HepG2 (cell line): ENCODE results near the gene AJUBA. TPM values are rescaled to one million over a fixed set of nuclear protein-coding genes. Genes with fewer than 3 reads are reported as not detected.

ENCODE experiments used
- ATAC-seq: fragments of 200-7000 bp; cut with Tn5 transposase; 3 replicates; pipeline ENCODE4 v1.9.1; 2020; ENCODE audit warnings: mild to moderate bottlenecking, moderate library complexity
- BruUV-seq: library from RNA; stranded (reverse); fragments of 400-500 nt; replicated peaks from 2 replicates; lab custom pipeline; 2021; lab: Mats Ljungman, UMichigan
- CTCF ChIA-PET: fragments of 300-600 bp; formaldehyde crosslinking; extraction: SDS; loops from one replicate; lab custom pipeline; 2021; ENCODE audit warnings: low total read pairs, inconsistent platforms, low intra/inter-chr PET ratio; lab: Yijun Ruan, JAX
- POLR2A ChIA-PET: fragments of 350-600 bp; sonication (Branson Sonifier 250); formaldehyde crosslinking; loops from one replicate; lab custom pipeline; 2020; ENCODE audit warnings: antibody characterized with exemption, inconsistent platforms; lab: Yijun Ruan, JAX
- DNase-seq: peaks from one replicate; pipeline ENCODE4 v3.0.0-alpha.2; 2015; ENCODE audit warnings: low spot score
- FAIRE-seq: peaks from 3 replicates; lab custom pipeline; 2011; peaks lifted over from hg19 to GRCh38; lab: Jason Lieb, UNC
- H2AFZ ChIP-seq: one replicate; pipeline ENCODE4 v1.6.1; 2011; ENCODE audit warnings: low read length, inconsistent platforms
- H3K27ac ChIP-seq: fragments of 300-600 bp; 3 replicates; pipeline ENCODE4 v1.8.0; 2011; ENCODE audit warnings: mixed run types, mild to moderate bottlenecking, mixed read lengths, low read length, inconsistent platforms; ENCODE audit not compliant: insufficient read depth; ENCODE audit errors: extremely low read length
- H3K27me3 ChIP-seq, 2 experiments: fragments of 200-600 bp in 1 of 2; 2 replicates in 1 of 2; 3 replicates in 1 of 2; pipeline versions ENCODE4 v1.6.0 to v1.8.0; 2011; ENCODE audit warnings: low read length in 2 of 2, mild to moderate bottlenecking in 2 of 2, moderate library complexity in 2 of 2, inconsistent platforms in 1 of 2; ENCODE audit not compliant: insufficient read depth in 2 of 2, control insufficient read depth in 1 of 2
- H3K36me3 ChIP-seq, 2 experiments: fragments of 200-600 bp in 1 of 2; replicated peaks in 1 of 2; 2 replicates in 1 of 2; 3 replicates in 1 of 2; pipeline versions ENCODE4 v1.5.1 to v1.8.0; 2011; ENCODE audit warnings: low read length in 2 of 2, inconsistent platforms in 1 of 2; ENCODE audit not compliant: insufficient read depth in 2 of 2, control insufficient read depth in 1 of 2
- H3K4me1 ChIP-seq: 2 replicates; pipeline ENCODE4 v1.5.1; 2012; ENCODE audit warnings: low read length, inconsistent platforms; ENCODE audit not compliant: insufficient read depth
- H3K4me2 ChIP-seq: 2 replicates; pipeline ENCODE4 v1.6.0; 2011; ENCODE audit warnings: low read depth, low read length, inconsistent platforms
- H3K4me3 ChIP-seq, 3 experiments: fragments of 200-600 bp in 1 of 3; sonication (generic), shearing (Covaris generic) in 1 of 3; replicated peaks in 1 of 3; 2 replicates each; pipeline ENCODE4 v1.5.1; 2011 to 2016; ENCODE audit warnings: low read length in 3 of 3, inconsistent platforms in 2 of 3, low read depth in 2 of 3, mild to moderate bottlenecking in 2 of 3, control low read depth in 1 of 3, mixed read lengths in 1 of 3; ENCODE audit not compliant: insufficient read depth in 1 of 3
- H3K79me2 ChIP-seq: one replicate; pipeline ENCODE4 v1.6.1; 2011; ENCODE audit warnings: low read length, inconsistent platforms; ENCODE audit not compliant: insufficient read depth
- H3K9ac ChIP-seq: 2 replicates; pipeline ENCODE4 v1.6.0; 2011; ENCODE audit warnings: mild to moderate bottlenecking, low read depth, low read length, inconsistent platforms; ENCODE audit not compliant: insufficient read depth
- H3K9me3 ChIP-seq: 2 replicates; pipeline ENCODE4 v1.5.1; 2012; ENCODE audit warnings: mild to moderate bottlenecking, low read length
- H4K20me1 ChIP-seq: 2 replicates; pipeline ENCODE4 v1.6.0; 2011; ENCODE audit warnings: inconsistent platforms, mild to moderate bottlenecking, low read length, moderate library complexity; ENCODE audit not compliant: insufficient read depth
- CHD4 ChIP-seq: fragments of 200-600 bp; sonication (generic); IDR thresholded peaks from 2 replicates; pipeline ENCODE4 v1.7.0; 2017; ENCODE audit warnings: mild to moderate bottlenecking, low read length, borderline replicate concordance
- EHMT2 ChIP-seq: fragments of 200-600 bp; sonication (generic); IDR thresholded peaks from 2 replicates; pipeline ENCODE4 v1.7.0; 2017; ENCODE audit warnings: antibody characterized with exemption, low read depth, low read length, borderline replicate concordance
- EP300 ChIP-seq, 3 experiments: sonication (generic) in 1 of 3; formaldehyde crosslinking in 1 of 3; IDR thresholded peaks; 2 replicates each; pipeline versions ENCODE4 v1.5.1 to v1.6.1; 2011 to 2020; ENCODE audit warnings: low read depth in 2 of 3, low read length in 2 of 3, borderline replicate concordance in 1 of 3, improper control_type of control experiment in 1 of 3, mild to moderate bottlenecking in 1 of 3, missing genetic modification reagents in 1 of 3, moderate library complexity in 1 of 3
- GATAD2A ChIP-seq: IDR thresholded peaks from 2 replicates; pipeline ENCODE4 v1.6.1; 2016
- JUNB ChIP-seq: sonication (generic); formaldehyde crosslinking; IDR thresholded peaks from 2 replicates; pipeline ENCODE4 v1.8.0; 2022; ENCODE audit warnings: missing genetic modification reagents, mild to moderate bottlenecking, borderline replicate concordance
- LCORL ChIP-seq, 2 experiments: fragments of 450-650 bp in 1 of 2; sonication (generic) in 1 of 2; formaldehyde crosslinking in 1 of 2; IDR thresholded peaks; 2 replicates each; pipeline versions ENCODE4 v1.5.0 to v1.6.1; 2017 to 2020; ENCODE audit warnings: antibody characterized with exemption in 1 of 2, missing genetic modification reagents in 1 of 2
- NFKB2 ChIP-seq: sonication (generic); formaldehyde crosslinking; IDR thresholded peaks from 2 replicates; pipeline ENCODE4 v1.4.0; 2020; ENCODE audit warnings: missing genetic modification reagents, borderline replicate concordance
- POGZ ChIP-seq: sonication (generic); formaldehyde crosslinking; IDR thresholded peaks from 2 replicates; pipeline ENCODE4 v1.4.0; 2020; ENCODE audit warnings: mild to moderate bottlenecking, missing genetic modification reagents
- SMYD3 ChIP-seq: sonication (generic); formaldehyde crosslinking; IDR thresholded peaks from 2 replicates; pipeline ENCODE4 v1.8.1; 2023; ENCODE audit warnings: mild to moderate bottlenecking, missing genetic modification reagents
- SSRP1 ChIP-seq: IDR thresholded peaks from 2 replicates; pipeline ENCODE4 v1.6.1; 2016; ENCODE audit warnings: control low read depth
- TAF1 ChIP-seq: sonication (generic); formaldehyde crosslinking; IDR thresholded peaks from 2 replicates; pipeline ENCODE4 v1.4.0; 2020; ENCODE audit warnings: missing genetic modification reagents
- TBL1XR1 ChIP-seq: fragments of 150-350 bp; IDR thresholded peaks from 2 replicates; pipeline ENCODE4 v1.6.1; 2014; ENCODE audit warnings: borderline replicate concordance, low read length; ENCODE audit not compliant: partially characterized antibody
- ZNF160 ChIP-seq: sonication (generic); formaldehyde crosslinking; IDR thresholded peaks from 2 replicates; pipeline ENCODE4 v1.8.0; 2022; ENCODE audit warnings: mild to moderate bottlenecking, inconsistent platforms, missing genetic modification reagents
- WGBS: methylation state at CpG from one replicate; pipeline ENCODE4 v1.1.6; 2017; ENCODE audit warnings: low lambda C conversion rate; 5-methylcytosine and 5-hydroxymethylcytosine counted together
- in situ Hi-C: cut with HindIII; loops from 2 replicates; pipeline ENCODE4 v1.10.0; 2017; ENCODE audit warnings: low pct_unique_long_range_greater_than_20kb; ENCODE audit not compliant: extremely low pct_ligation_motif_present
- intact Hi-C: fragments of 100-400 bp; cut with micrococcal nuclease; formaldehyde crosslinking; loops from one replicate; pipeline ENCODE4 v1.10.0; 2022; ENCODE audit not compliant: unreplicated experiment
- polyA plus RNA-seq, 8 experiments: library from polyadenylated mRNA; depleted of rRNA in 3 of 8; stranded (reverse) in 7 of 8; unstranded in 1 of 8; fragments of >200 nt; fragmentation: Illumina TruSeq in 4 of 8; extraction: Trizol in 4 of 8; gene quantifications; 2 replicates each; pipeline versions ENCODE4 v1.2.1 to v1.2.3, GENCODE V29; 2011 to 2016; ENCODE audit warnings: low read depth in 4 of 8, missing spikeins in 1 of 8, mixed read lengths in 1 of 8; ENCODE audit not compliant: insufficient read depth in 1 of 8
- total RNA-seq, 5 experiments: library from RNA; depleted of rRNA; stranded (reverse); fragments of >200 nt; fragmentation: Illumina TruSeq; extraction: Trizol; gene quantifications; 2 replicates each; pipeline ENCODE4 v1.2.3, GENCODE V29; 2016; ENCODE audit warnings: low read depth in 1 of 5
- TF ChIP-seq, protein P1 (sequence below): sonication (generic); formaldehyde crosslinking; IDR thresholded peaks from 2 replicates; pipeline ENCODE4 v1.5.0; 2020; ENCODE audit warnings: missing genetic modification reagents
- TF ChIP-seq, protein P2 (sequence below): IDR thresholded peaks from 2 replicates; pipeline ENCODE4 v1.6.1; 2016; ENCODE audit warnings: low read depth
- TF ChIP-seq, protein P3 (sequence below): sonication (generic); formaldehyde crosslinking; IDR thresholded peaks from 2 replicates; pipeline ENCODE4 v1.4.0; 2020; ENCODE audit warnings: missing genetic modification reagents, mild to moderate bottlenecking, borderline replicate concordance

The AJUBA gene
- total and polyA plus RNA-seq, 2 of the 13 experiments (the other 11 are each of a cell fraction or from before 2014, with no cell fraction given): 157 to 241 TPM

DNA sequence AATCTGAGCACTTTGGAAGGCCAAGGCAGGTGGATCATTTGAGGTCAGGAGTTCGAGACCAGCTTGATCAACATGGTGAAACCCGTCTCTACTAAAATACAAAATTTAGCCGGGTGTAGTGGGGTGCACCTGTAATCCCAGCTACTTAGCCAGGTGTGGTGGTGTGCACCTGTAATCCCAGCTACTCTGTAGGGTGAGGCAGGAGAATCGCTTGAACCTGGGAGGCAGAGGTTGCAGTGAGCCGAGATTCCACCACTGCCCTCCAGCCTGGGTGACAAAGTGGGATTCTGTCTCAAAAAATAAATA lies 31.4 kb upstream of the AJUBA start (continued):
- TF ChIP-seq CHD4: 0 out of 2 replicates have a peak, but pooled peaks have one; percentile 54
- TF ChIP-seq, all 625 proteins: peak for 12; not testable (repeated sequence) for 613

DNA sequence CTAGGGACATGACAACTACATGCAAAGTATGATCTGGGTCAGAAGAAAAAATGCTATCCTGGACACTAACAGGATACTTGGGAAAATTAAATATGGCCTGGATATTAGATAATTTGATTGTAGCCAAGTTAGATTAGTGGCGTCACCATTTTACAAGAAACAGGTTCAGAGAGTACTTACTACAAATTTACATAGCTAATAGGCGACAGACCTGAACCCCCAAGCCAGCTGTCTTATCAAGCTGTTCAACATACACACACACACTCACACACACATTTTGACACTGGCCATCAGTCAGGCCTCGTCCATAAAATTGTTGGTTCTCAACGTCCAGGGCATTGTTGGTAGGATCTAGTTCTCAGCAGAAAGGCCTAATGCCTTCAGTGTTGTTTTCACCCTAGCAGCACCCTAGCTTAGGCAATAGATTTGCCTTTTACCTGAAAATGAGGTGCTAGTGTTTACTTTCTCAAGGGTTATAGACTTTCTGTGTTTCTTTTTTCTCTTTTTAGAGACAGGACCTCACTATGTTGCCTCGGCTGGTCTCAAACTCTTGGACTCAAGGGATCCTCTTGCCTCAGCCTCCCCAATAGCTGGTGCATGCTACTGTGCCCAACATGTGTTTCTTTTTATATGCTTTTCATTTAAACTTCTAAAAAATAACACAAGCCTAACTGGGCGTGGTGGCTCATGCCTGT lies 30.9 kb upstream of the AJUBA start:
- no peaks in the 10 kb centered on the region for H3K79me2 ChIP-seq
- no peak overlapping the region for H3K9ac ChIP-seq
- no peaks in the 10 kb centered on the region for H3K9me3 ChIP-seq
- 16% methylated on average over 6 of the region's 6 CpGs for WGBS
- no TSS peak for BruUV-seq
- peak; percentile 20 for ATAC-seq
- H4K20me1 ChIP-seq: no peaks in the 10 kb centered on the region
- no peak overlapping the region for H3K4me3 ChIP-seq
- H3K36me3 ChIP-seq: no peaks in the 10 kb centered on the region
- FAIRE-seq: no peak
- peak overlapping the region; percentile 96 for H2AFZ ChIP-seq
- CTCF ChIA-PET: no interaction called here
- no peak for DNase-seq
- peaks cover 39% of the 10 kb centered on the region for H3K4me1 ChIP-seq
- no peak overlapping the region for H3K27ac ChIP-seq
- intact Hi-C loops (no loop called here), in situ Hi-C loops (no loop called here)
- H3K27me3 ChIP-seq: no peaks in the 10 kb centered on the region; a peak in 1 of 5 replicates
- POLR2A ChIA-PET: interaction anchor here (1.0 to 3.7 kb wide), 9 partner anchors 9 to 84 kb away, joined by 3 to 17 read pairs (median 5); partner anchors contain the start of genes ACIN1, C14orf119, CDH24 and PRMT5
- peak overlapping the region; percentile 44 for H3K4me2 ChIP-seq
- TF ChIP-seq, protein P1, sequence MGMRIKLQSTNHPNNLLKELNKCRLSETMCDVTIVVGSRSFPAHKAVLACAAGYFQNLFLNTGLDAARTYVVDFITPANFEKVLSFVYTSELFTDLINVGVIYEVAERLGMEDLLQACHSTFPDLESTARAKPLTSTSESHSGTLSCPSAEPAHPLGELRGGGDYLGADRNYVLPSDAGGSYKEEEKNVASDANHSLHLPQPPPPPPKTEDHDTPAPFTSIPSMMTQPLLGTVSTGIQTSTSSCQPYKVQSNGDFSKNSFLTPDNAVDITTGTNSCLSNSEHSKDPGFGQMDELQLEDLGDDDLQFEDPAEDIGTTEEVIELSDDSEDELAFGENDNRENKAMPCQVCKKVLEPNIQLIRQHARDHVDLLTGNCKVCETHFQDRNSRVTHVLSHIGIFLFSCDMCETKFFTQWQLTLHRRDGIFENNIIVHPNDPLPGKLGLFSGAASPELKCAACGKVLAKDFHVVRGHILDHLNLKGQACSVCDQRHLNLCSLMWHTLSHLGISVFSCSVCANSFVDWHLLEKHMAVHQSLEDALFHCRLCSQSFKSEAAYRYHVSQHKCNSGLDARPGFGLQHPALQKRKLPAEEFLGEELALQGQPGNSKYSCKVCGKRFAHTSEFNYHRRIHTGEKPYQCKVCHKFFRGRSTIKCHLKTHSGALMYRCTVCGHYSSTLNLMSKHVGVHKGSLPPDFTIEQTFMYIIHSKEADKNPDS (CRISPR knock-in tag): no peak
- TF ChIP-seq TAF1 (CRISPR knock-in tag) (no peak), JUNB (CRISPR knock-in tag) (no peak), GATAD2A (CRISPR knock-in tag) (no peak), SSRP1 (CRISPR knock-in tag) (no peak), ZNF160 (no peak), SMYD3 (CRISPR knock-in tag) (no peak), LCORL (IDR thresholded peaks at IDR 0.05) (no peak), LCORL (CRISPR knock-in tag; IDR thresholded peaks at IDR 0.05) (0 out of 2 replicates have a peak, but pooled peaks have one; percentile 21), EHMT2 (0 out of 2 replicates have a peak, but pooled peaks have one; percentile 6), EP300 (IDR thresholded peaks at IDR 0.05; ENCODE audit: low read depth in 2 of 2, low read length in 2 of 2) (no peak), EP300 (CRISPR knock-in tag; IDR thresholded peaks at IDR 0.05; ENCODE audit: borderline replicate concordance) (no peak), NFKB2 (no peak), POGZ (CRISPR knock-in tag) (peak; percentile 32; the same call in 1 of the 2 replicates), TBL1XR1 (no peak)
- TF ChIP-seq, protein P2, sequence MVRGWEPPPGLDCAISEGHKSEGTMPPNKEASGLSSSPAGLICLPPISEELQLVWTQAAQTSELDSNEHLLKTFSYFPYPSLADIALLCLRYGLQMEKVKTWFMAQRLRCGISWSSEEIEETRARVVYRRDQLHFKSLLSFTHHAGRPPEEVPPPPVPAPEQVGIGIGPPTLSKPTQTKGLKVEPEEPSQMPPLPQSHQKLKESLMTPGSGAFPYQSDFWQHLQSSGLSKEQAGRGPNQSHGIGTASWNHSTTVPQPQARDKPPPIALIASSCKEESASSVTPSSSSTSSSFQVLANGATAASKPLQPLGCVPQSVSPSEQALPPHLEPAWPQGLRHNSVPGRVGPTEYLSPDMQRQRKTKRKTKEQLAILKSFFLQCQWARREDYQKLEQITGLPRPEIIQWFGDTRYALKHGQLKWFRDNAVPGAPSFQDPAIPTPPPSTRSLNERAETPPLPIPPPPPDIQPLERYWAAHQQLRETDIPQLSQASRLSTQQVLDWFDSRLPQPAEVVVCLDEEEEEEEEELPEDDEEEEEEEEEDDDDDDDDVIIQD: 0 out of 2 replicates have a peak, but pooled peaks have one; percentile 10
- TF ChIP-seq, protein P3, sequence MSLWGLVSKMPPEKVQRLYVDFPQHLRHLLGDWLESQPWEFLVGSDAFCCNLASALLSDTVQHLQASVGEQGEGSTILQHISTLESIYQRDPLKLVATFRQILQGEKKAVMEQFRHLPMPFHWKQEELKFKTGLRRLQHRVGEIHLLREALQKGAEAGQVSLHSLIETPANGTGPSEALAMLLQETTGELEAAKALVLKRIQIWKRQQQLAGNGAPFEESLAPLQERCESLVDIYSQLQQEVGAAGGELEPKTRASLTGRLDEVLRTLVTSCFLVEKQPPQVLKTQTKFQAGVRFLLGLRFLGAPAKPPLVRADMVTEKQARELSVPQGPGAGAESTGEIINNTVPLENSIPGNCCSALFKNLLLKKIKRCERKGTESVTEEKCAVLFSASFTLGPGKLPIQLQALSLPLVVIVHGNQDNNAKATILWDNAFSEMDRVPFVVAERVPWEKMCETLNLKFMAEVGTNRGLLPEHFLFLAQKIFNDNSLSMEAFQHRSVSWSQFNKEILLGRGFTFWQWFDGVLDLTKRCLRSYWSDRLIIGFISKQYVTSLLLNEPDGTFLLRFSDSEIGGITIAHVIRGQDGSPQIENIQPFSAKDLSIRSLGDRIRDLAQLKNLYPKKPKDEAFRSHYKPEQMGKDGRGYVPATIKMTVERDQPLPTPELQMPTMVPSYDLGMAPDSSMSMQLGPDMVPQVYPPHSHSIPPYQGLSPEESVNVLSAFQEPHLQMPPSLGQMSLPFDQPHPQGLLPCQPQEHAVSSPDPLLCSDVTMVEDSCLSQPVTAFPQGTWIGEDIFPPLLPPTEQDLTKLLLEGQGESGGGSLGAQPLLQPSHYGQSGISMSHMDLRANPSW: no peak
